WTC11 (cell line): ENCODE results near the gene FHOD3. TPM values are rescaled to one million over a fixed set of nuclear protein-coding genes. Genes with fewer than 3 reads are reported as not detected.

Source experiments
- ATAC-seq: fragments of 200-7000 bp; cut with Tn5 transposase; 2 replicates; pipeline ENCODE4 v1.10.0; 2021; ENCODE audit warnings: mild to moderate bottlenecking, moderate library complexity
- CTCF ChIA-PET: fragments of 300-600 bp; sonication (Branson Sonifier 250); formaldehyde crosslinking; loops from one replicate; lab custom pipeline; 2021; ENCODE audit warnings: antibody characterized with exemption; lab: Charles Lee
- POLR2A ChIA-PET: fragments of 350-600 bp; sonication (Branson Sonifier 250); formaldehyde crosslinking; loops from one replicate; lab custom pipeline; 2021; ENCODE audit warnings: antibody characterized with exemption; lab: Charles Lee
- DNase-seq: peaks from one replicate; pipeline ENCODE4 v3.0.0; 2021; ENCODE audit warnings: low spot score
- H3K27ac Mint-ChIP-seq: 2 replicates; pipeline ENCODE4 v1.8.0; 2021; ENCODE audit warnings: mixed read lengths
- H3K27me3 Mint-ChIP-seq: 2 replicates; pipeline ENCODE4 v1.8.0; 2021; ENCODE audit warnings: low read depth, mild to moderate bottlenecking, moderate library complexity, mixed read lengths
- H3K36me3 Mint-ChIP-seq: 2 replicates; pipeline ENCODE4 v1.8.0; 2021; ENCODE audit warnings: mixed read lengths
- H3K4me1 Mint-ChIP-seq: 2 replicates; pipeline ENCODE4 v1.8.0; 2022; ENCODE audit warnings: mixed read lengths
- H3K4me3 Mint-ChIP-seq: 2 replicates; pipeline ENCODE4 v1.8.0; 2021; ENCODE audit warnings: mild to moderate bottlenecking, moderate library complexity, mixed read lengths
- H3K9me3 Mint-ChIP-seq: 2 replicates; pipeline ENCODE4 v1.8.0; 2021; ENCODE audit warnings: mixed read lengths
- ATF1 ChIP-seq: sonication (generic); formaldehyde crosslinking; IDR thresholded peaks from 2 replicates; pipeline ENCODE4 v1.8.1; 2023; ENCODE audit warnings: mild to moderate bottlenecking, moderate library complexity, missing genetic modification reagents
- ATF3 ChIP-seq: sonication (generic); formaldehyde crosslinking; conservative IDR thresholded peaks from 2 replicates; pipeline ENCODE4 v1.8.1; 2022; ENCODE audit warnings: mild to moderate bottlenecking, missing genetic modification reagents
- CREB1 ChIP-seq: sonication (generic); formaldehyde crosslinking; IDR thresholded peaks from 2 replicates; pipeline ENCODE4 v1.8.0; 2023; ENCODE audit warnings: mild to moderate bottlenecking, missing genetic modification reagents
- E2F1 ChIP-seq: sonication (generic); formaldehyde crosslinking; IDR thresholded peaks from 2 replicates; pipeline ENCODE4 v1.8.0; 2022; ENCODE audit warnings: mild to moderate bottlenecking, missing genetic modification reagents
- GABPB1 ChIP-seq: sonication (generic); formaldehyde crosslinking; IDR thresholded peaks from 2 replicates; pipeline ENCODE4 v1.8.1; 2023; ENCODE audit warnings: mild to moderate bottlenecking, missing genetic modification reagents
- GRHL2 ChIP-seq: fragments of 250-450 bp; sonication (Bioruptor Pico); IDR thresholded peaks from 2 replicates; pipeline ENCODE4 v1.8.0; 2022; ENCODE audit warnings: mild to moderate bottlenecking, moderate library complexity; ENCODE audit not compliant: insufficient replicate concordance, severe bottlenecking
- GTF2I ChIP-seq: fragments of 250-450 bp; sonication (Bioruptor Pico); conservative IDR thresholded peaks from 2 replicates; pipeline ENCODE4 v1.4.0; 2021; ENCODE audit warnings: mild to moderate bottlenecking
- JAZF1 ChIP-seq: fragments of 250-450 bp; sonication (Bioruptor Pico); IDR thresholded peaks from 2 replicates; pipeline ENCODE4 v1.9.0; 2021; ENCODE audit warnings: moderate library complexity, mild to moderate bottlenecking, inconsistent platforms
- KAT7 ChIP-seq: sonication (generic); formaldehyde crosslinking; IDR thresholded peaks from 2 replicates; pipeline ENCODE4 v1.8.1; 2023; ENCODE audit warnings: missing genetic modification reagents, mild to moderate bottlenecking, borderline replicate concordance
- MLX ChIP-seq: sonication (generic); formaldehyde crosslinking; IDR thresholded peaks from 2 replicates; pipeline ENCODE4 v1.8.1; 2023; ENCODE audit warnings: mild to moderate bottlenecking, missing genetic modification reagents, moderate library complexity
- NFYB ChIP-seq: sonication (generic); formaldehyde crosslinking; conservative IDR thresholded peaks from 2 replicates; pipeline ENCODE4 v1.8.0; 2022; ENCODE audit warnings: low read depth, missing genetic modification reagents
- NR1H2 ChIP-seq: sonication (generic); formaldehyde crosslinking; IDR thresholded peaks from 2 replicates; pipeline ENCODE4 v1.9.0; 2021; ENCODE audit warnings: mild to moderate bottlenecking, moderate library complexity, missing genetic modification reagents
- TCF7 ChIP-seq: sonication (generic); formaldehyde crosslinking; IDR thresholded peaks from 2 replicates; pipeline ENCODE4 v1.8.0; 2022; ENCODE audit warnings: mild to moderate bottlenecking, low read depth, missing genetic modification reagents, moderate library complexity
- TEAD1 ChIP-seq: sonication (generic); formaldehyde crosslinking; IDR thresholded peaks from 2 replicates; pipeline ENCODE4 v1.8.0; 2022; ENCODE audit warnings: mild to moderate bottlenecking, missing genetic modification reagents
- ZNF416 ChIP-seq: fragments of 250-450 bp; sonication (Bioruptor Pico); IDR thresholded peaks from 2 replicates; pipeline ENCODE4 v1.9.0; 2021; ENCODE audit warnings: mild to moderate bottlenecking, inconsistent platforms
- total RNA-seq: library from RNA; stranded (reverse); gene quantifications from 3 replicates; pipeline ENCODE4 v1.2.3, GENCODE V29; 2021
- TF ChIP-seq, protein P1 (sequence below): sonication (generic); formaldehyde crosslinking; IDR thresholded peaks from 2 replicates; pipeline ENCODE4 v1.8.1; 2023; ENCODE audit warnings: mild to moderate bottlenecking, missing genetic modification reagents, moderate library complexity
- TF ChIP-seq, protein P2 (sequence below): fragments of 250-450 bp; sonication (Bioruptor Pico); IDR thresholded peaks from 2 replicates; pipeline ENCODE4 v1.9.0; 2021; ENCODE audit warnings: mild to moderate bottlenecking, borderline replicate concordance
- TF ChIP-seq, protein P3 (sequence below): sonication (generic); formaldehyde crosslinking; conservative IDR thresholded peaks from 2 replicates; pipeline ENCODE4 v1.8.1; 2023; ENCODE audit warnings: mild to moderate bottlenecking, low read depth, missing genetic modification reagents, moderate library complexity
- TF ChIP-seq, protein P4 (sequence below): sonication (generic); formaldehyde crosslinking; IDR thresholded peaks from 2 replicates; pipeline ENCODE4 v1.8.0; 2023; ENCODE audit warnings: missing genetic modification reagents
- TF ChIP-seq, protein P5 (sequence below): sonication (generic); formaldehyde crosslinking; IDR thresholded peaks from 2 replicates; pipeline ENCODE4 v1.8.1; 2022; ENCODE audit warnings: missing genetic modification reagents, borderline replicate concordance

FHOD3 gene
- total RNA-seq, 1 experiment from 2014 or later, result 3.8 TPM

- ATAC-seq (no peak), DNase-seq (no peak)
- Mint-ChIP-seq H3K27ac (no peak overlapping the region), H3K4me3 (no peak overlapping the region), H3K4me1 (peaks cover 6% of the 10 kb centered on the region), H3K27me3 (no peaks in the 10 kb centered on the region), H3K36me3 (no peaks in the 10 kb centered on the region), H3K9me3 (no peaks in the 10 kb centered on the region)
- CTCF ChIA-PET, result interaction anchor here (1.3 kb wide), 1 partner anchor 25 kb away, joined by 3 read pairs; no protein-coding TSS in a partner anchor
- POLR2A ChIA-PET, result interaction anchor here (0.6 kb wide), 1 partner anchor 494 kb away, joined by 3 read pairs; no protein-coding TSS in a partner anchor
- TF ChIP-seq JAZF1 (CRISPR knock-in tag) (no peak), TCF7 (no peak), ZNF416 (no peak), TEAD1 (CRISPR knock-in tag) (no peak), KAT7 (CRISPR knock-in tag) (no peak), NR1H2 (no peak), E2F1 (CRISPR knock-in tag) (no peak), ATF1 (CRISPR knock-in tag) (no peak), MLX (CRISPR knock-in tag) (no peak), GABPB1 (CRISPR knock-in tag) (no peak), CREB1 (CRISPR knock-in tag) (no peak), GRHL2 (CRISPR knock-in tag) (no peak), NFYB (CRISPR knock-in tag) (no peak), GTF2I (CRISPR knock-in tag) (no peak), ATF3 (CRISPR knock-in tag) (no peak)
- TF ChIP-seq, protein P1, sequence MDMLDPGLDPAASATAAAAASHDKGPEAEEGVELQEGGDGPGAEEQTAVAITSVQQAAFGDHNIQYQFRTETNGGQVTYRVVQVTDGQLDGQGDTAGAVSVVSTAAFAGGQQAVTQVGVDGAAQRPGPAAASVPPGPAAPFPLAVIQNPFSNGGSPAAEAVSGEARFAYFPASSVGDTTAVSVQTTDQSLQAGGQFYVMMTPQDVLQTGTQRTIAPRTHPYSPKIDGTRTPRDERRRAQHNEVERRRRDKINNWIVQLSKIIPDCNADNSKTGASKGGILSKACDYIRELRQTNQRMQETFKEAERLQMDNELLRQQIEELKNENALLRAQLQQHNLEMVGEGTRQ (CRISPR knock-in tag), result no peak
- TF ChIP-seq, protein P2, sequence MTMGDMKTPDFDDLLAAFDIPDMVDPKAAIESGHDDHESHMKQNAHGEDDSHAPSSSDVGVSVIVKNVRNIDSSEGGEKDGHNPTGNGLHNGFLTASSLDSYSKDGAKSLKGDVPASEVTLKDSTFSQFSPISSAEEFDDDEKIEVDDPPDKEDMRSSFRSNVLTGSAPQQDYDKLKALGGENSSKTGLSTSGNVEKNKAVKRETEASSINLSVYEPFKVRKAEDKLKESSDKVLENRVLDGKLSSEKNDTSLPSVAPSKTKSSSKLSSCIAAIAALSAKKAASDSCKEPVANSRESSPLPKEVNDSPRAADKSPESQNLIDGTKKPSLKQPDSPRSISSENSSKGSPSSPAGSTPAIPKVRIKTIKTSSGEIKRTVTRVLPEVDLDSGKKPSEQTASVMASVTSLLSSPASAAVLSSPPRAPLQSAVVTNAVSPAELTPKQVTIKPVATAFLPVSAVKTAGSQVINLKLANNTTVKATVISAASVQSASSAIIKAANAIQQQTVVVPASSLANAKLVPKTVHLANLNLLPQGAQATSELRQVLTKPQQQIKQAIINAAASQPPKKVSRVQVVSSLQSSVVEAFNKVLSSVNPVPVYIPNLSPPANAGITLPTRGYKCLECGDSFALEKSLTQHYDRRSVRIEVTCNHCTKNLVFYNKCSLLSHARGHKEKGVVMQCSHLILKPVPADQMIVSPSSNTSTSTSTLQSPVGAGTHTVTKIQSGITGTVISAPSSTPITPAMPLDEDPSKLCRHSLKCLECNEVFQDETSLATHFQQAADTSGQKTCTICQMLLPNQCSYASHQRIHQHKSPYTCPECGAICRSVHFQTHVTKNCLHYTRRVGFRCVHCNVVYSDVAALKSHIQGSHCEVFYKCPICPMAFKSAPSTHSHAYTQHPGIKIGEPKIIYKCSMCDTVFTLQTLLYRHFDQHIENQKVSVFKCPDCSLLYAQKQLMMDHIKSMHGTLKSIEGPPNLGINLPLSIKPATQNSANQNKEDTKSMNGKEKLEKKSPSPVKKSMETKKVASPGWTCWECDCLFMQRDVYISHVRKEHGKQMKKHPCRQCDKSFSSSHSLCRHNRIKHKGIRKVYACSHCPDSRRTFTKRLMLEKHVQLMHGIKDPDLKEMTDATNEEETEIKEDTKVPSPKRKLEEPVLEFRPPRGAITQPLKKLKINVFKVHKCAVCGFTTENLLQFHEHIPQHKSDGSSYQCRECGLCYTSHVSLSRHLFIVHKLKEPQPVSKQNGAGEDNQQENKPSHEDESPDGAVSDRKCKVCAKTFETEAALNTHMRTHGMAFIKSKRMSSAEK, result no peak
- TF ChIP-seq, protein P3, sequence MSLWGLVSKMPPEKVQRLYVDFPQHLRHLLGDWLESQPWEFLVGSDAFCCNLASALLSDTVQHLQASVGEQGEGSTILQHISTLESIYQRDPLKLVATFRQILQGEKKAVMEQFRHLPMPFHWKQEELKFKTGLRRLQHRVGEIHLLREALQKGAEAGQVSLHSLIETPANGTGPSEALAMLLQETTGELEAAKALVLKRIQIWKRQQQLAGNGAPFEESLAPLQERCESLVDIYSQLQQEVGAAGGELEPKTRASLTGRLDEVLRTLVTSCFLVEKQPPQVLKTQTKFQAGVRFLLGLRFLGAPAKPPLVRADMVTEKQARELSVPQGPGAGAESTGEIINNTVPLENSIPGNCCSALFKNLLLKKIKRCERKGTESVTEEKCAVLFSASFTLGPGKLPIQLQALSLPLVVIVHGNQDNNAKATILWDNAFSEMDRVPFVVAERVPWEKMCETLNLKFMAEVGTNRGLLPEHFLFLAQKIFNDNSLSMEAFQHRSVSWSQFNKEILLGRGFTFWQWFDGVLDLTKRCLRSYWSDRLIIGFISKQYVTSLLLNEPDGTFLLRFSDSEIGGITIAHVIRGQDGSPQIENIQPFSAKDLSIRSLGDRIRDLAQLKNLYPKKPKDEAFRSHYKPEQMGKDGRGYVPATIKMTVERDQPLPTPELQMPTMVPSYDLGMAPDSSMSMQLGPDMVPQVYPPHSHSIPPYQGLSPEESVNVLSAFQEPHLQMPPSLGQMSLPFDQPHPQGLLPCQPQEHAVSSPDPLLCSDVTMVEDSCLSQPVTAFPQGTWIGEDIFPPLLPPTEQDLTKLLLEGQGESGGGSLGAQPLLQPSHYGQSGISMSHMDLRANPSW (CRISPR knock-in tag), result no peak
- TF ChIP-seq, protein P4, sequence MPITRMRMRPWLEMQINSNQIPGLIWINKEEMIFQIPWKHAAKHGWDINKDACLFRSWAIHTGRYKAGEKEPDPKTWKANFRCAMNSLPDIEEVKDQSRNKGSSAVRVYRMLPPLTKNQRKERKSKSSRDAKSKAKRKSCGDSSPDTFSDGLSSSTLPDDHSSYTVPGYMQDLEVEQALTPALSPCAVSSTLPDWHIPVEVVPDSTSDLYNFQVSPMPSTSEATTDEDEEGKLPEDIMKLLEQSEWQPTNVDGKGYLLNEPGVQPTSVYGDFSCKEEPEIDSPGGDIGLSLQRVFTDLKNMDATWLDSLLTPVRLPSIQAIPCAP, result no peak
- TF ChIP-seq, protein P5, sequence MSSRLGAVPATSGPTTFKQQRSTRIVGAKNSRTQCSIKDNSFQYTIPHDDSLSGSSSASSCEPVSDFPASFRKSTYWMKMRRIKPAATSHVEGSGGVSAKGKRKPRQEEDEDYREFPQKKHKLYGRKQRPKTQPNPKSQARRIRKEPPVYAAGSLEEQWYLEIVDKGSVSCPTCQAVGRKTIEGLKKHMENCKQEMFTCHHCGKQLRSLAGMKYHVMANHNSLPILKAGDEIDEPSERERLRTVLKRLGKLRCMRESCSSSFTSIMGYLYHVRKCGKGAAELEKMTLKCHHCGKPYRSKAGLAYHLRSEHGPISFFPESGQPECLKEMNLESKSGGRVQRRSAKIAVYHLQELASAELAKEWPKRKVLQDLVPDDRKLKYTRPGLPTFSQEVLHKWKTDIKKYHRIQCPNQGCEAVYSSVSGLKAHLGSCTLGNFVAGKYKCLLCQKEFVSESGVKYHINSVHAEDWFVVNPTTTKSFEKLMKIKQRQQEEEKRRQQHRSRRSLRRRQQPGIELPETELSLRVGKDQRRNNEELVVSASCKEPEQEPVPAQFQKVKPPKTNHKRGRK, result no peak
Measured at GRCh38 chr18:36377626-36378025, 80.1 kb downstream of the FHOD3 start.
